ENCODE data around the gene IRF4. TPM values are rescaled to one million over a fixed set of nuclear protein-coding genes. Genes with fewer than 3 reads are reported as not detected.

The IRF4 gene
- polyA plus RNA-seq, 1 experiment: not detected

DNA sequence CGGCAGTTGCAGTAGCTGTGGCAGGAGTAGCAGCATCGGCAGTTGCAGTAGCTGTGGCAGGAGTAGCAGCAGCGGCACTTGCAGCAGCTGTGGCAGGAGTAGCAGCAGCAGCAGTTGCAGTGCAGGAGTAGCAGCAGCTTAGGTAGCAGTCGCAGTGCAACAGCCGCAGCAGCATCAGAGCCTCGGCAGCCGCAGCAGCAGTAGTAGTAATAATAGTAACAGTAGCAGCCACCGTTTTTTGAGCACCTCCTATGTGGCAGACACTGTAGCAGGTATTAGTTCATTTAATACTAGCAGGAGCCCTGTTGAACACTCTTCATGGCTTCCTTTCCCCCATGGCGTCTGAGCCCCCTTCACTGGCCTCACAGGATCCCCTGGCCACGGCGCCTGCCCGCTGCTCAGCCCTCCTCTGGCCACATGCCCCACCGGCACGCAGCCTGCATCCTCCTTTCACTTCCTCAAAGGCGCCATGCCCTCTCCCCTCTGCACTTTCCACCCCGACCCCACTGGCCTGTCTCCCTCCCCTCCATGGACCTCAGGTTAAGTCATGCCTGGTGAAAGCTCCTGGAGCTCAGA lies 19.1 kb upstream of the IRF4 start:
- TF ChIP-seq, protein P1, sequence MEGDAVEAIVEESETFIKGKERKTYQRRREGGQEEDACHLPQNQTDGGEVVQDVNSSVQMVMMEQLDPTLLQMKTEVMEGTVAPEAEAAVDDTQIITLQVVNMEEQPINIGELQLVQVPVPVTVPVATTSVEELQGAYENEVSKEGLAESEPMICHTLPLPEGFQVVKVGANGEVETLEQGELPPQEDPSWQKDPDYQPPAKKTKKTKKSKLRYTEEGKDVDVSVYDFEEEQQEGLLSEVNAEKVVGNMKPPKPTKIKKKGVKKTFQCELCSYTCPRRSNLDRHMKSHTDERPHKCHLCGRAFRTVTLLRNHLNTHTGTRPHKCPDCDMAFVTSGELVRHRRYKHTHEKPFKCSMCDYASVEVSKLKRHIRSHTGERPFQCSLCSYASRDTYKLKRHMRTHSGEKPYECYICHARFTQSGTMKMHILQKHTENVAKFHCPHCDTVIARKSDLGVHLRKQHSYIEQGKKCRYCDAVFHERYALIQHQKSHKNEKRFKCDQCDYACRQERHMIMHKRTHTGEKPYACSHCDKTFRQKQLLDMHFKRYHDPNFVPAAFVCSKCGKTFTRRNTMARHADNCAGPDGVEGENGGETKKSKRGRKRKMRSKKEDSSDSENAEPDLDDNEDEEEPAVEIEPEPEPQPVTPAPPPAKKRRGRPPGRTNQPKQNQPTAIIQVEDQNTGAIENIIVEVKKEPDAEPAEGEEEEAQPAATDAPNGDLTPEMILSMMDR (IDR thresholded peaks at IDR 0.05; ENCODE audit: insufficient read depth, low read depth, low read length): no peak
- no peak for DNase-seq (ENCODE audit: low read depth)
- ChIA-PET POLR2A (no interaction called here), CTCF (interaction anchor here (2.5 kb wide), 1 partner anchor 182 kb away, joined by 7 read pairs; no protein-coding TSS in a partner anchor)
- Histone ChIP-seq H3K4me3 (ENCODE audit: low read depth, low read length) (no peak overlapping the region), H3K36me3 (ENCODE audit: control insufficient read depth, insufficient read depth, low read length) (no peaks in the 10 kb centered on the region), H3K27me3 (ENCODE audit: control insufficient read depth, insufficient read depth, low read length) (peaks cover 4% of the 10 kb centered on the region)

DNA sequence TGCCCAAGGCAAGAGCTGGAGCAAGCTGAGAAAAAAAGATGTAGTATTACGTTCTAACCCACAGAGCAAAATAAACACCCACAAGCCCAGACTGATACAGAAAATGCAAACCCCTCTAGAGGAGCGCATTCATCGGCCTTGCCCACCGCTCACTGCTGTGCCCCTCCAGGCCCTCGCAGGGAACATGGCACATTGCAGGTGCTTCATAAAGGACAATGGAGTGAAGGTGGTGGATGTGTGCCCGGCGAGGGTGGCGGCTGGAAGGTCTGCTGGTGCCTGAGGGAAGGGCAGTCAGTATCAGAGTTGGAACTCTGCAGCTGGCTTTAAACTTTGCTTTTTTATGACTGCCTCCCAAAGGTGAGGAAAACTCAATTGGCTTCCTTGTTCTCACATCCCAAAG lies 18.5 kb upstream of the IRF4 start:
- peaks cover 4% of the 10 kb centered on the region for H3K27me3 ChIP-seq (ENCODE audit: control insufficient read depth, insufficient read depth, low read length)
- H3K36me3 ChIP-seq (ENCODE audit: control insufficient read depth, insufficient read depth, low read length): no peaks in the 10 kb centered on the region
- no peak overlapping the region for H3K4me3 ChIP-seq (ENCODE audit: low read depth, low read length)
- no peak for DNase-seq (ENCODE audit: low read depth)
- ChIA-PET CTCF (interaction anchor here (1.0 to 2.5 kb wide), 3 partner anchors 12 to 188 kb away, joined by 3 to 7 read pairs (median 3); no protein-coding TSS in a partner anchor), POLR2A (no interaction called here)
- TF ChIP-seq, protein P1 (IDR thresholded peaks at IDR 0.05; ENCODE audit: insufficient read depth, low read depth, low read length): no peak

DNA sequence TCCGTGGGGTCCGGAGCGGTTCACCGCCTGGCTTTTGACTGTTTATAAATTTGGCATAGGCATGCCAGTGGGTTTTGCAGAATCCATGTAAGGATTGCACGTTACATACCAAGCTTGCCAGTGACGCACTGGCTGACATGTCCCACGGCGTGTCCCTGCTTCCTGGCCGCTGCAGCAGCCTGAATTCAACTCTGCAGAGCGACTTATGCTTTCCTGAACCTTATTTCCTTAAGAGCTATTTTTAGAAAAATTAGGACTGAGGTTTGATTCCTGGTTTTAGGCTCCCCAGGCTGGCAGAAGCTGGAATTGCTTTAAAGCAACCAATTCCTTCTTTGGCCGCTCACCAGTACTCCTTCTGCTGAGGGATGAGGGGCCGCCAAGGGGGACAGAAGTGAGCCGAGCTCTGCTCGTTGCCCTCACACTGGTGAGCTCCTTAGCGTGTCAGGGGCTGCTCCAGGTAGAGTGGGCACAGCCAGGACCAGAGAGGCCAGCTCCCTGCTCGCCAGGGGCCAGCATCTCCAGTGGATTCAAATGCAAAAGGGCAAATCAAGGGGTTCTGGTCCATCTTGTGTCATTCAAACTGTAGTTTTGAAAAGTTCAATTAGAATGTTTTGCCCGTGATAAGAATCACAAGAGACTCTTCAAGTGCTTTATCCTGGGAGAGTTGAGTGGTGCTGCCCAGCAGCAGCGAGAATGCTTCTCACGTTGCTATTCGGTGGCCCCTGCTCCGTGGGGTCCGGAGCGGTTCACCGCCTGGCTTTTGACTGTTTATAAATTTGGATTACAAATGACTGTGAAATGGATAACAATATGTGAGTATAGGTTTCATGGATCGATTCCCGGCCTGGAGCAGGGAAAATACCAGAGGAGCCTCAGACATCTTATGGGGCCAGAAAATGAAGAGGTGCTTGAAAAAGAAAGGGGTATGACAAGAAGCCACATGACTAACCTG lies 17.5 kb upstream of the IRF4 start:
- Histone ChIP-seq H3K36me3 (ENCODE audit: control insufficient read depth, insufficient read depth, low read length) (no peaks in the 10 kb centered on the region), H3K4me3 (ENCODE audit: low read depth, low read length) (no peak overlapping the region), H3K27me3 (ENCODE audit: control insufficient read depth, insufficient read depth, low read length) (peaks cover 4% of the 10 kb centered on the region)
- no peak for DNase-seq (ENCODE audit: low read depth)
- ChIA-PET POLR2A (no interaction called here), CTCF (interaction anchor here (1.0 to 2.5 kb wide), 3 partner anchors 13 to 189 kb away, joined by 3 to 7 read pairs (median 3); no protein-coding TSS in a partner anchor)
- TF ChIP-seq, protein P1 (IDR thresholded peaks at IDR 0.05; ENCODE audit: insufficient read depth, low read depth, low read length): no peak

DNA sequence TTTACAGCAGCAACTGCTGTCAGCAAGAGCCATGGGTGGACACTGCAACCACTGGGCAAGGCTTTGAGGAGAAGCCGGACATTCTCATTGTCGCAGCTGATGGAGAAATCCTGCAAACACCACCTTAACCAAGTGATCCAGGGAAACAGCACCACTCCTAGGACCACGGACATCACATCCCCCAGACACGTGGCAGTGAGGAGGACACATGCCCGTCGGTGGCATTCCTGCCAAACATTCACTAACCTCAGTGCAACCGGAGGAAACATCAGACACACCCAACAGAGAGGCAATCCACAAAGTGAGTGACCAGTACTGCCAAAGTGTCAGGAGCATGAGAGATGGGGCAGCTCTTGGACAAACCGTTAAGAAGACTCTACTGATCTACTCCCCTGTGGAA lies 16.6 kb upstream of the IRF4 start:
- H3K36me3 ChIP-seq (ENCODE audit: control insufficient read depth, insufficient read depth, low read length): no peaks in the 10 kb centered on the region
- TF ChIP-seq, protein P1 (IDR thresholded peaks at IDR 0.05; ENCODE audit: insufficient read depth, low read depth, low read length): no peak
- CTCF ChIA-PET: interaction anchor here (2.5 kb wide), 1 partner anchor 185 kb away, joined by 7 read pairs; no protein-coding TSS in a partner anchor

More for the DNA sequence above, 16.6 kb upstream of the IRF4 start:
- POLR2A ChIA-PET: no interaction called here
- peaks cover 4% of the 10 kb centered on the region for H3K27me3 ChIP-seq (ENCODE audit: control insufficient read depth, insufficient read depth, low read length)
- no peak overlapping the region for H3K4me3 ChIP-seq (ENCODE audit: low read depth, low read length)
- no peak for DNase-seq (ENCODE audit: low read depth)
